ENCODE results near the gene FTSJ3.

FTSJ3 gene

GRCh38 chr17:63842540-63843386 lies 15.3 kb upstream of the FTSJ3 start, which contains the start of gene SMARCD2:
Gene SMARCD2, minus strand, starts transcription at chr17:63842685. Its CDS starts 11 bp downstream, at chr17:63842674.
- H3K9me3 ChIP-seq (ENCODE audit: severe bottlenecking) = no peaks in the 10 kb centered on the region
- H3K27me3 ChIP-seq (ENCODE audit: insufficient read depth, low read depth, severe bottlenecking) = no peaks in the 10 kb centered on the region
- no peak for TF ChIP-seq CTCF (IDR thresholded peaks at IDR 0.05; ENCODE audit: low read depth, low read length)
- DNase-seq = peak; percentile 99
- H3K27ac ChIP-seq = peak within 1 kb of the TSS; percentile 93
- H3K36me3 ChIP-seq = peaks cover 17% of the 10 kb centered on the region
- H3K4me3 ChIP-seq (ENCODE audit: low read depth, low read length) = peak within 1 kb of the TSS; percentile 85

- TF ChIP-seq CTCF (IDR thresholded peaks at IDR 0.05; ENCODE audit: low read depth, low read length) = no peak
- peak overlapping the region; percentile 93 for H3K27ac ChIP-seq
- DNase-seq = peak; percentile 44
Measured at GRCh38 chr17:63842173-63842539, 14.7 kb upstream of the FTSJ3 start.

GRCh38 chr17:63841350-63842172 lies 14.1 kb upstream of the FTSJ3 start:
- DNase-seq = peak; percentile 56
- Histone ChIP-seq H3K4me3 (ENCODE audit: low read depth, low read length) (peak overlapping the region; percentile 85), H3K9me3 (ENCODE audit: severe bottlenecking) (no peaks in the 10 kb centered on the region), H3K27ac (peak overlapping the region; percentile 93), H3K36me3 (peaks cover 27% of the 10 kb centered on the region), H3K27me3 (ENCODE audit: insufficient read depth, low read depth, severe bottlenecking) (no peaks in the 10 kb centered on the region)
- no peak for TF ChIP-seq CTCF (IDR thresholded peaks at IDR 0.05; ENCODE audit: low read depth, low read length)

More at GRCh38 chr17:63842173-63842539, 14.7 kb upstream of the FTSJ3 start:
- Histone ChIP-seq H3K36me3 (peaks cover 21% of the 10 kb centered on the region), H3K4me3 (ENCODE audit: low read depth, low read length) (peak overlapping the region; percentile 85), H3K27me3 (ENCODE audit: insufficient read depth, low read depth, severe bottlenecking) (no peaks in the 10 kb centered on the region), H3K9me3 (ENCODE audit: severe bottlenecking) (no peaks in the 10 kb centered on the region)

- Histone ChIP-seq H3K36me3 (peaks cover 33% of the 10 kb centered on the region), H3K27ac (peak overlapping the region; percentile 93), H3K27me3 (ENCODE audit: insufficient read depth, low read depth, severe bottlenecking) (no peaks in the 10 kb centered on the region), H3K9me3 (ENCODE audit: severe bottlenecking) (no peaks in the 10 kb centered on the region), H3K4me3 (ENCODE audit: low read depth, low read length) (peak overlapping the region; percentile 85)
- DNase-seq = no peak
- TF ChIP-seq CTCF (IDR thresholded peaks at IDR 0.05; ENCODE audit: low read depth, low read length) = no peak
Measured at GRCh38 chr17:63840591-63841349, 13.3 kb upstream of the FTSJ3 start.

- peak; percentile 53 for DNase-seq
- H3K27me3 ChIP-seq (ENCODE audit: insufficient read depth, low read depth, severe bottlenecking) = no peaks in the 10 kb centered on the region
- peaks cover 54% of the 10 kb centered on the region for H3K36me3 ChIP-seq
- peak overlapping the region; percentile 1 for H3K4me3 ChIP-seq (ENCODE audit: low read depth, low read length)
- H3K27ac ChIP-seq = peak overlapping the region; percentile 93
- H3K9me3 ChIP-seq (ENCODE audit: severe bottlenecking) = no peaks in the 10 kb centered on the region
- no peak for TF ChIP-seq CTCF (IDR thresholded peaks at IDR 0.05; ENCODE audit: low read depth, low read length)
Measured at GRCh38 chr17:63838631-63839171, 11.2 kb upstream of the FTSJ3 start.
